Fibroblast of mammary gland (primary cell): ENCODE measurements around the gene C19orf18.

Experiments
- DNase-seq: peaks from one replicate; pipeline ENCODE4 v3.0.0-alpha.2; 2010; ENCODE audit warnings: low read depth
- H3K4me3 ChIP-seq: 2 replicates; pipeline ENCODE4 v1.5.1; 2011; ENCODE audit warnings: low read depth, mild to moderate bottlenecking, low read length, moderate library complexity; ENCODE audit not compliant: control insufficient read depth
- TF ChIP-seq, protein P1 (sequence below): conservative IDR thresholded peaks from 2 replicates; pipeline ENCODE4 v1.5.1; 2011; ENCODE audit warnings: low read depth, low read length, inconsistent platforms; ENCODE audit not compliant: control insufficient read depth, insufficient read depth

C19orf18 gene

DNA sequence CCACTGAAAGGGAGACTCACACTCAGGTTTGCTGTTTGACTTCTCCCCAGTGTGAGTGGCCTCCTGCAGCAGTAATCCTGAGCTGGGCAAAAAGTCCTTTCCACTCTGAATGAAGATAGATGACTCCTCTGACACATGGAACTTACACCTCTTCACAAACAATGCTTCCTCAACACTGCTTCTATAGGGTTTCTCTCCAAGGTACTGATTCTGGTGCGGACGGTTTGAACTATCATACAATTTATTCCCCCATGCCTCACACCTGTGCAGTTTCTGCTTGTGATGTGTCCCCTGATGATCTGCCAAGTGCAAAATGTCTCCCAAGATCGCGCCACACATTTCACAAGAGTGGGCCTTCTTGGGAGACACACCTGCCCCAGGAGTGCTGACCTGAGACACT, 46.7 kb downstream of the C19orf18 start:
- TF ChIP-seq, protein P1, sequence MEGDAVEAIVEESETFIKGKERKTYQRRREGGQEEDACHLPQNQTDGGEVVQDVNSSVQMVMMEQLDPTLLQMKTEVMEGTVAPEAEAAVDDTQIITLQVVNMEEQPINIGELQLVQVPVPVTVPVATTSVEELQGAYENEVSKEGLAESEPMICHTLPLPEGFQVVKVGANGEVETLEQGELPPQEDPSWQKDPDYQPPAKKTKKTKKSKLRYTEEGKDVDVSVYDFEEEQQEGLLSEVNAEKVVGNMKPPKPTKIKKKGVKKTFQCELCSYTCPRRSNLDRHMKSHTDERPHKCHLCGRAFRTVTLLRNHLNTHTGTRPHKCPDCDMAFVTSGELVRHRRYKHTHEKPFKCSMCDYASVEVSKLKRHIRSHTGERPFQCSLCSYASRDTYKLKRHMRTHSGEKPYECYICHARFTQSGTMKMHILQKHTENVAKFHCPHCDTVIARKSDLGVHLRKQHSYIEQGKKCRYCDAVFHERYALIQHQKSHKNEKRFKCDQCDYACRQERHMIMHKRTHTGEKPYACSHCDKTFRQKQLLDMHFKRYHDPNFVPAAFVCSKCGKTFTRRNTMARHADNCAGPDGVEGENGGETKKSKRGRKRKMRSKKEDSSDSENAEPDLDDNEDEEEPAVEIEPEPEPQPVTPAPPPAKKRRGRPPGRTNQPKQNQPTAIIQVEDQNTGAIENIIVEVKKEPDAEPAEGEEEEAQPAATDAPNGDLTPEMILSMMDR, result no peak
- H3K4me3 ChIP-seq, result no peak overlapping the region
- DNase-seq, result no peak

DNA sequence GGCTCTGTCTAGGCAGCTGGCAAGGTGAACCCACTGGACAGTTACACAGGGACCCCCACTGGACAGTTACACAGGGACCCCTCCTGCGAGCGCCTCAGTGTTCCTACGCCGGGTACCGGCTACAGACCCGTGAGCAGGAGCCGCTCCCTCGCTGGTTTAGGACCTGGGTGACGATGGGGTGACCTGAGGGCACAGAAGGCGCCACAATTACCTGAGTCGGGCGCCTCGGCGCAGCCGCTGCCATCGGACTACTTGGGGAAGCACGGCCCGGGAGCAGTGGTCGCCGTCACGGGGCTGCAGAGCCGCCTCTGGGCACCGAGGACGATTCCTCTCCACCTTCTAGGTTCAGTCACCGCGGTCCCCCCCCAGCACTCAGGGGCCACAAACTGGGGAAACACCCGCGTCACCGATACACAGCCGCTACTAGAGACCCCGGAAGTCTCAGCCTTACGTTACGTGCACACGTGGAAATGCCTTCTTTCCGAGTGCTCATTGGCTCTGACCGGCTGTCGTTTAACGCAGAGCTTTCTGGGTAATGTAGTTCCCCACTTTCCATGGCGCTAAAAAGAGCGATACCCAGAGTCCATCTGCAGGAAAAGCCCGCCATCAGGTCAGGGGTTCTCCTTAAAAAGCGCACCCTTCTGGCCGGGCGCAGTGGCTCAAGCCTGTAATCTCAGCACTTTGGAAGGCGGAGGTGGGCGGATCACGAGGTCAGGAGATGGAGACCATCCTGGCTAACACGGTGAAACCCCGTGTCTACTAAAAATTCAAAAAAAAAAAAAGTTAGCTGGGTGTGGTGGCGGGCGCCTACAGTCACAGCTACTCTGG, 58.0 kb downstream of the C19orf18 start, which contains the start of gene ZNF417:
Gene ZNF417, minus strand, starts transcription at position 425 of the 828 bp plus-strand sequence. Its CDS starts 181 bp downstream, at position 244.
- peak within 1 kb of the TSS; percentile 85 for H3K4me3 ChIP-seq
- TF ChIP-seq, protein P1, result peak; percentile 35
- DNase-seq, result peak; percentile 97

- H3K4me3 ChIP-seq, result no peak overlapping the region
Measured at GRCh38 chr19:57914531-57914930, 59.8 kb downstream of the C19orf18 start.

More at GRCh38 chr19:57914531-57914930, 59.8 kb downstream of the C19orf18 start:
- TF ChIP-seq, protein P1, result no peak
- no peak for DNase-seq
